T-helper 1 cell treated with Interleukin-12 subunit alpha and Interleukin-12 subunit beta and Interleukin-4 antibody, amounts not matched to agents 30 ng/mL and 1 ng/mL, for 36 hours (primary cell): Measurements from ENCODE around the gene SULT1C2. TPM values are rescaled to one million over a fixed set of nuclear protein-coding genes. Genes with fewer than 3 reads are reported as not detected.
"Not testable (repeated sequence)": the region's sequence is repeated elsewhere in the genome, so short reads cannot be mapped to it uniquely, and the experiment has no call there.

Source experiments
- intact Hi-C: fragments of 100-400 bp; cut with micrococcal nuclease; formaldehyde crosslinking; loops from one replicate; pipeline ENCODE4 v1.15.1; 2024
- total RNA-seq: library from RNA; stranded (reverse); gene quantifications from 2 replicates; pipeline ENCODE4 v1.2.3, GENCODE V29; 2022

SULT1C2 gene
- total RNA-seq: not detected in 2 replicates

DNA sequence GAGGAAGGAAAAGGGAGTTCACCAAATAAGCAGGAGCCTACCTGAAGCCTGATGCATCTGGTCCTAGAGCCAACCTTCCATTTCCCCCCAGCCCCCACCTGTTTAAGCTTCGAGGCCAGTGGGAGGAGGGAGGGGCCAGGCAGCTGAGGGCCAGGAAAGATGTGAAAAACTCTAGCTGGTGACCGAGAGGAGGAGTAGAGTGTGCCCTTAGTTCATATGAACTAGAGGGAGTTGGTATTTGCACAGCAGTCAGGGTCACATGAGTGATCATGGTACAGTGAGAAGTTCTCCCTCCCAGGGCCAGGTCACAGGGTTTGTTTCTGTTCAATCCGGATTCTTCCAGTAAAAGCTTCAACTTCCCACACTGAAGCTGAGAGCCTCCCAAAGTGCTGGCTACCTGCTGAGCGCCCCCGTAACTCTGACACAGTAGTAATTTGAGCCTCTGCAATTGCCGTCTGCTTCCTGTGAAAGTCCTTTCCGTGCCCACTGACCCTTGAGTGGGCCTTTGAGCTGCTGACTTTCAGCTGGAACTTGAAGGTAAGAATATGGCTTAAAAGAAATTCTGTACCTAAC is at the start of gene SULT1C2:
Gene SULT1C2 (plus strand): TSS at position 362 of the 573 bp plus-strand sequence. CDS start 4,773 bp downstream, outside the sequence.
- intact Hi-C loops: no loop called here

DNA sequence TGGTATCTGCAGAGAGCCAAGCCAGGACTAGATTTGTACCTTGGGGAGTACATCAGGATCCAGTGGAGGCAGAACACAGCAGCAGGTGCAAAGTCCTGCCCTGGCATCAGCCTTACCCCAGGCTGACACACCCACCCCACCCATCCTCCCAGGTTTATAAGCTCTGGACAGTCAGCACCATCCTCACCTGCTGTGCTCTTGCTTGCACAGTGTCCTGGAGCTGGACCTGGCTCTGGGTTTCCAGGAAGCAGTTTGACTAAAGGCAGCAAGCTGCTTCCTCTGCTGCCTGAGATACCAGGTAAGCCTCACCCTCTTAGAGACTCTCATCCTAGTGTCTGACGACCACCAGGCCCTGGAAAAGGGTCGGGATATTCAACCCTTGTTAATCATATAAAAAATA is 48.9 kb upstream of the SULT1C2 start, which contains the start of gene SULT1C3:
Gene SULT1C3 (plus strand): TSS at position 183 of the 400 bp plus-strand sequence. CDS start 7,227 bp downstream, outside the sequence.
- intact Hi-C loops: no loop called here

- intact Hi-C loops: no loop called here
Measured at GRCh38 chr2:108240966-108241365, 47.7 kb upstream of the SULT1C2 start.

DNA sequence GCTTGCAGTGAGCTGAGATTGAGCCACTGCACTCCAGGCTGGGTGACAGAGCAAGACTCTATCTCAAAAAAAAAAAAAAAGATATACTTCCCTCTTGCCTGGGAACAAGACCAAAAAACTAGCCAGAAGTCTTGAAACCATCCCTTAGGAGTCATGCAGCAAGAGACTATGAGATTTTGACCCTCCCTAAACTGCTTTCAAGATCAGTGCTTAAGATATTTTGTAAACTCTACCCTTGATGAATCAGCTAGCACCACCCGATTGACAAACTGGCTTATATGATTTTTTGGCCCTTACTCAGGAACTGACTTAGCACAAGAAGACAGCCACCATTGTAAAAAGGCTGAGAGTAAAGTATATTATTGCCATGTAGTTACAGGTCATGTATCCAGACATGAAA is 45.1 kb upstream of the SULT1C2 start:
- intact Hi-C loops: no loop called here

DNA sequence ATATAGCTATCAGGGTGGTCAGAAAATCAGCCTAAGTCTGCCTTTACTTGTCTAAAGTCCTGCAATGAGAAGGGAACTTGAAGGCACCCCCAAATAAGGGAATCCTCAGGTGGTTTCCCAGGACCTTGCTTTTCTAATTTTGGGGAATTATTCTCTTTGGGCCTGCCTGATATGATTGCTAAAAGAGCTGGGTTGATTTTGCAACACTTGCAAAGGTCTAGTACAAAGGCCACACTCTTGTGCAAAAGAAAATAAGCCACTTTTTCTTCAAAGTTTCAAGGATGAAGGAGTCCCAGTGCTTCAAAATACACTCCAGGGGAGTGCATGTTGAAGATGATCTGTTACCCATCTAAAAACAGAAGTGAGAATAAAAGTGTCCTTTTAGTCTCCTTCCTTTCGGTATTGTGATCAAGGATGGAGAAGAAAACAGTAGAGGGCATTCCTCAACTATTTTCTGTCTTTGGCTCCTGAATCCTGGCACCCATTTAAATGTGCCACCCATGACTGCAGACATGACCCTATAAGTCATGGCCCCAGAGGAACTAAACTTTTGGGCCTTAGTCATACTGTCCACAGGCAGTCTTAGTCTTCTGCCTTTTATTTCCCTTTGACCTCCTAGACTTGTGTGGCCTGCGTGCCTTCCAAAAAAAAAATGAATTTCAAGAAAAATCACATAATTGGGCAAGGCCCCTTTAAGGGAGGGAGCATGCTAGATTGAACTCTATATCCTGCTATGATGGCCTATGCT is 43.9 kb upstream of the SULT1C2 start:
- intact Hi-C loops: no loop called here

DNA sequence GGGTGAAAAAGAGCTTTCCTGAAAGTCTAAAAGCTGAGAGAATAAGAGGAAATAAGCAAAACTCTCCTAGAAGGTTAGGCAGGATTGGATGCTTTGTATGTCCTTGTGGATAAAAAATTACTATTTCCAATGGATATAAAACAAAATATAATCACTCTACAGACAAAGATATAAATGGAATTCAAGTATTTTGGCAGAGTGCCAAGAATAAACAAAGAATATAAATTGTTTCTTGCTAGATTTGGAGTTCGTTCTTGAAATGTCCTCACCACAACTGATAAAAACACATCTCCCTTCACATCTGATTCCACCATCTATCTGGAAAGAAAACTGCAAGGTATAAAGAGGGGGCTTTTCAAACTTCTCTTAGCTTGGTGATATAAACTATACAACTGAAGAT is 35.6 kb upstream of the SULT1C2 start:
- intact Hi-C loops: no loop called here

- intact Hi-C loops: no loop called here
Measured at GRCh38 chr2:108257757-108258331, 30.9 kb upstream of the SULT1C2 start.

DNA sequence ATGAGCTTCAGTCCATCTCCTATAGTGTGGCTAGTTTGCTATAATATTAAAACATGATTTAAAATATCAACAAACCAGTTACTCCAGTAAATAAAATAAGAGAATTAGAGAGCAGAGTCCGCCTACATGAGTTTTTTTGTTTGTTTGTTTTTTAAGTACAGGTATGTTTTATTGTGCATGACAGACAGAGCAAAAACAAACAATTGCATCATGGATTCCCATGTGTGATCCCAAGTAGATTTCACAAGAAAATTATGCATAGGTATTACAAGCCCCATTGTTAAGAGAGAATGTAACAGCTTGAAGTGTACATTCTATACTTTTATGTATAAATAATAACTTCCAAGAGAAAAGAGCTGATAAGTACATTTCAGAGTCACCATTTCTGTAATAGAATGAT is 27.9 kb upstream of the SULT1C2 start:
- intact Hi-C loops: no loop called here

GRCh38 chr2:108262036-108262435 is 26.7 kb upstream of the SULT1C2 start:
- intact Hi-C loops: no loop called here

DNA sequence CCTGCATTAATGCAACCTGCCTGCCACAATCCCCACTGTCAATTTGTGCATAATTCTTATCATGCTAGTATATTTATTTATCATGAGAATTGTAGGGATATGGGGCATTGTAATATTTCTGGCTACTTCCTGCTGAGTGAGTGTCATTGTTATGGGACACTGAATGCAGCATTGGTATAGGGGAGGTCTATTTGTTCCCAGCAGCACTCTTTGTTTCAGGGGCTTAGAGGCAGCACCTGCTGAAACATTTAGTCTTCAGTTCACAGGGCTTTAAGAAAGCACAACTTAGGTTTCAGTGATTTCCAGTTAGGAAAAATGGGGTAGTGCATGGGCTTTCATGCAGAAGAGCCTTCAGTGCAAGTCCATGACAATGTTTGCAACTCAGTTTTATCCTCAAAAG is 25.3 kb upstream of the SULT1C2 start:
- intact Hi-C loops: no loop called here

DNA sequence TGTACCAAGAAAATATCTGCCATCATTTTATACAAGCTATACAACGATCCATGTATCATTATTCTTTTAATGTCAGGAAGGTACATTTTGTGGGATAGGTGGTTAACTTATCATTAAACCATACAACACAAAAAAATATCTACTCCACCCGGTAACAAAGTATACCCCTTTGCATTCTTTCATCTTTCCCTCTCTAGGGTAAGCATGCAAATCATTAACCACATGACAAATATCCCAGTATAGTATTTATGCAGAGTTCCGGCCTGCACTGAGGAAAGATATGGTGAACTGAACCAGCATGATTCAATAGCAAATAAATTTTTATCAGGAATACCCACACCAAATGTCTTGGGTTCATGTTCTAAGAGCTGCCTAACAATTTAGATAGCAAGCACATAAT is 22.5 kb upstream of the SULT1C2 start:
- intact Hi-C loops: no loop called here

DNA sequence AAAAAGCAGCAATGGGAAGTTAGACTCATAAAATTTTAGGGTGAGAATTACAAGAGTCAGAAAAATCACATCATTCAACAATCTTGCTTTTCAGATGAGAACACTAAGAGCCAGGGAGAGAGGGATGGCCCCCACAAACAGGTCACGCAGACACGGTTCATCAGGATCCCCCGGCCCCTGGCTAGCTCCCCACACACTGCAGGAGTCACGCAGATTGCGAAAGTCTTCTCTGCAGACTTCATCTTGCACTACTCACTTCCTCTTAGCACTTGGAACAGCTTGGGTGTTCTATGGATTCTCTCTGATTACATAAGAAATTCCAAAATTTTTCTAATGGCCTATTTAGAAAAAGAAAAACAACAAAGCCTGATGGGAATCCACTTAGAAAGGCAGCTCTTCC is 21.6 kb upstream of the SULT1C2 start:
- intact Hi-C loops: no loop called here

DNA sequence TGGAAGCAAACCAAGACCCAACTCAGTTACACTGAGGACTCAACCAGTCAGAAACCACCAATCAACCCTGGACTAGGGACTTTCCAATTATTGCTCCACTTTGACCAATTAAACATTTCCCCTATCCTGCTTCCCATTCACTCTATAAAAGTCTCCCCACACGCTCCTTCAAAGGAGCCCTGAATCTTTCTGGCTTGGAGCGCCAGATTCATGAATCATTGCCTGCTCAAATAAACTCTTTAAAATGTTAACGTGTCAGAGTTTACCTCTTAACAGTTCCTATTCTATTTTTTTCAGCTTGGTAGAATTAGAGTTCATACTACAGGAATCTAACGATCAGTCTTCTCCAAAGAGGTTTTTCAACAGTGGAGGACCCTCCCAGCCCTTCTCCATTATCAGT is 20.7 kb upstream of the SULT1C2 start:
- intact Hi-C loops: no loop called here

DNA sequence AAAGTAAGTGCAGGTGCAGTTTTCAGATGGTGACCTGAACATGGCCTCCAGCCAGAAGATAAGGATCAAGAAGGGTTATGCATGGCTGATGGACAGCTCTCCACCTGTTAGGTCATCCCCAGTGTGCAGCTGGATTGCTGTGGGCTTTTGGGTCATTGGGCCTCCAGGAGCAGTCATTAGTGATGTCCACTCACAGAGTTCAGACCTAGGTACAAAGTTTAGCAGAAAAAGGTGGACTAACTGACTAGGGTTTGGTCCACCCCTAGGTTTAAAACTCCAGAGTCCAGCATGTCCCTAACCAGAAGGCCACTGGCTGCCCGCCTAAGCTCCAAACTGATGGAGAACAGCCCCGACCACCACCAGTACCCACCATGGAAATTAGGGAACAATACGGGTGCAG is 18.3 kb upstream of the SULT1C2 start:
- intact Hi-C loops: no loop called here

- intact Hi-C loops: no loop called here
Measured at GRCh38 chr2:108270768-108271506, 17.8 kb upstream of the SULT1C2 start.

GRCh38 chr2:108271691-108272253 is 16.9 kb upstream of the SULT1C2 start:
- intact Hi-C loops: no loop called here

DNA sequence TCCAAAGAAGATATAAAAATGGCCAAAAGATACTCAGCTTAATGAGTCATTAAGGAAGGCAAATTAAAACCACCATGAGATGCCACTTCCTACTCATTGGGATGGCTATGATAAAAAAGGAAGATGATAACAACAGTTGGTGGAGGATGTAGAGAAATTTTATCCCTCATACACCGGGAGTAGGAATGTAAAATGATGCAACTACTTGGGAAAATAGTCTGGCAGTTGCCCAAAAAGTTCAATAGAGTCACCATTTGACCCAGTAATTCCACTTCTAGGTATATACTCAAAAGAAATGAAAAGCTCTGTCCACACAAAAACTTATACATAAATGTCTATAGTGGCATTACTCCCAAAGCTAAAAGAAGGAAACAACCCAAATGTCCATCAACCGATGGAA is 10.1 kb upstream of the SULT1C2 start:
- intact Hi-C loops: no loop called here

- intact Hi-C loops: no loop called here
Measured at GRCh38 chr2:108279468-108279867, 9.2 kb upstream of the SULT1C2 start.

GRCh38 chr2:108280466-108280865 is 8.2 kb upstream of the SULT1C2 start:
- intact Hi-C loops: no loop called here

- intact Hi-C loops: not testable (repeated sequence)
Measured at GRCh38 chr2:108284566-108284965, 4.1 kb upstream of the SULT1C2 start.

GRCh38 chr2:108285616-108286015 is 3.1 kb upstream of the SULT1C2 start:
- intact Hi-C loops: no loop called here

DNA sequence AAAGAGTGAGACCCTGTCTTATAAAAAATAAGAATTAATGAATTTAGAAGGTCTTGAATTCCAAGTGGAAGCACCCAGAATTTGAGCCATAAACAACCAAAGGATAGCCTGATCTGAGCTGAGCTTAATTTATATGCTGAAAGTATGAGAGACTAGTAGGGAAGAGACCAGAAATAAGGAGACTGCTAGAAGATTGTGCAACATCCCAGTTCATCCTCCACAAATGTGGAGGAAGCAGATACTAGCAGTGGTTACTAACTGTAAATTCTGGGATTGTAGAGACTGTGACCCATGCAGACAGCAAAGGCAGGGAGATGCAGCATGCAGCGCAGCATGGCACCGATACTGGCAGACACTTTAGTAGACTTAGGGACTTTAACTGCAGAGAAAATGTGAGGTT is 1.5 kb upstream of the SULT1C2 start:
- intact Hi-C loops: no loop called here
